ENCODE measurements around the gene HMG20A.

DNA sequence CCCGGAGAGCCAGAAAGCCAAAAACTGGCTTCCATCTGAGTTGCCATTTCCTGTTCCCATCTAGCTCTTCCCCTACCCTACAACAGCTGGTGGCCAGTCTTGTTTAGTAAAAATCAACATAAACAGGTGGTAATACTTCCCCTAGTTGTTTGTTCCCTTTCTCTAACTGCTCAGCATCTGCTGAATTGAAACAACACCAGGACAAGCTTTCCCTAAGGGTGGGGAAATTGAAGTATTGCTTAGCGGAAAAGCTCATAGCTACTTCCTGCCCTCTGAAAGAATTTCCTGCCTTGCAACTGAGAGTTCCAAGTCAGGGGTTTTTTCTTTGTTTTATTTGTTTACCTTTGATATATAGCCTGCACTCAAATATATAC is 66.8 kb downstream of the HMG20A start:
- TF ChIP-seq REST (IDR thresholded peaks at IDR 0.05; ENCODE audit: insufficient read depth in 1 of 2, low read depth in 2 of 2, low read length in 2 of 2) (no peak), POLR2AphosphoS5 (IDR thresholded peaks at IDR 0.05; ENCODE audit: low read depth, low read length) (no peak), SIN3A (IDR thresholded peaks at IDR 0.05; ENCODE audit: borderline replicate concordance, insufficient read depth, low read length) (no peak), TAF1 (IDR thresholded peaks at IDR 0.05; ENCODE audit: borderline replicate concordance, insufficient read depth, low read length) (no peak), FOXP2 (optimal IDR thresholded peaks at IDR 0.05; ENCODE audit: borderline replicate concordance, extremely low read depth, extremely low read length, insufficient read depth) (peak; percentile 87)
